Hematopoietic multipotent progenitor cell treated with erythropoietin and hydrocortisone succinate and interleukin-3 and kit ligand, for 4 days (in vitro differentiated cells): ENCODE results near the gene IFT52.
"Not testable (repeated sequence)": the region's sequence is repeated elsewhere in the genome, so short reads cannot be mapped to it uniquely, and the experiment has no call there.

Experiments used
- DNase-seq: peaks from one replicate; pipeline ENCODE4 v3.0.0-alpha.2; 2015

The IFT52 gene

GRCh38 chr20:43653966-43654365, 63.2 kb downstream of the IFT52 start:
- no peak for DNase-seq

GRCh38 chr20:43655176-43655575, 64.4 kb downstream of the IFT52 start:
- not testable (repeated sequence) for DNase-seq

GRCh38 chr20:43655937-43656336, 65.2 kb downstream of the IFT52 start:
- no peak for DNase-seq

- peak; percentile 48 for DNase-seq
Observed at GRCh38 chr20:43658069-43658722, 67.5 kb downstream of the IFT52 start.

- DNase-seq, result peak; percentile 40
Observed at GRCh38 chr20:43658723-43659419, 68.1 kb downstream of the IFT52 start.

DNA sequence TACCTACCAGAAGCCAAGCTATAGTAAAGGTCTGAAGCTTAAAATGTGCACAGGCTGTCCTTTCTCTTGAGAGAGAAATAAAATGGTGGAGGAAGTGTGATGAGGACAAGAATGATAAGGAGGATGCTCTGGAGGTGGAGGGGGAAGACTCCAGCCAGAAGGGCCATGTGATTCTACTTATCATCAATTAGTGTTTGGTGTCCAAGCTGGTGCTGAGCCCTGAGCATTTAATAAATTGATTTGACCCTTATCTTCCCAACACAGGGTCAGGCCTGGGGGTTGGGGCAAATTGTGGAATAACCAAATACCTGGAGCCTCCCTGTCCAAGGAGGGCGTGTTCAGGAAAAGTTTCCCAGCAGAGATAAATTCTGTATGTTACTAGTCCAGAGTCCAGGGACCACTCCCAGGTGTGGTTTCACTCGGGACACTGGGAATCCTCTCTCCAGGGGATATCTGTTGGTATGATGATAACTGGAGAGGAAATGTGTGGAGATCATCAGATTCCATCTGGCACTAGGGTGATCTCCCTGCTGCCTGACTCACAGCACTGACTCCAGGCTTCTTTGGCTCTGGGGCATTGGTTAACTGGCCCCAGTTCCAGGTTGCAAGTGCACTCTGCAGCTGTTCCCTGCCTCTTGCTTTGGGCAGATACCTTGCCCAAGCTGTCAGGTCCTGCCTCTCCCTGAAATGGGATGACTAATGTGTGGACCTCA, 72.4 kb downstream of the IFT52 start:
- peak; percentile 30 for DNase-seq

DNA sequence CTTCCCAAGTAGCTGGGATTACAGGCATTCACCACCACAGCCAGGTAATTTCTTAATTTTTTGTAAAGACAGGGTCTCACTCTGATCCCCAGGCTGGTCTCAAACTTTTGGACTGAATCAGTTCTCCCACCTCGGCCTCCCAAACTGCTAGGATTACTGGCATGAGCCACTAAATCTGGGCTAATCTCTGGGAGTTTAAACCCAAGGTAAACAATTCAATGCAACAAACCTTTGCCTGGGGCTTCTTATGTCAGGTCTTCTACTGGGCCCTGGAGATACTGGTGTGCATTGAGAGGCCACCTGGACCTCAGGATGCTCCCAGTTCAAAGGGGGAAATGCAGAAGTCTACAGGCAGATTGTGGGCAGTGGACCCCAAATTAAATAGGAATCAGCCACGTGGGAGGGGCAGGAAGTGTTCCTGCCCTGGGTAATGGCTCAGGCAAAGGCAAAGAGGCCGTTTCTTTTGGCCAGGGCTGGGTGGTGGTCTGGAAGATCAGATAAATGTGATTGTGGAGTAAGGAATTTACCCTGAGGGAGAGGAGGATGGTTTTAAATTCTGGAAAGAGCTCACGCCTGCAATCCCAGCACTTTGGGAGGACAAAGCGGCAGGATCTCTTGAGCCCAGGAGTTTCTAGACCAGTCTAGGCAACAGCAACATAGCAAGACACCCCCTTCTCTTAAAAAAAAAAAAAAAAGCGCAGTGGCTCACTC, 74.9 kb downstream of the IFT52 start:
- DNase-seq, result no peak

DNA sequence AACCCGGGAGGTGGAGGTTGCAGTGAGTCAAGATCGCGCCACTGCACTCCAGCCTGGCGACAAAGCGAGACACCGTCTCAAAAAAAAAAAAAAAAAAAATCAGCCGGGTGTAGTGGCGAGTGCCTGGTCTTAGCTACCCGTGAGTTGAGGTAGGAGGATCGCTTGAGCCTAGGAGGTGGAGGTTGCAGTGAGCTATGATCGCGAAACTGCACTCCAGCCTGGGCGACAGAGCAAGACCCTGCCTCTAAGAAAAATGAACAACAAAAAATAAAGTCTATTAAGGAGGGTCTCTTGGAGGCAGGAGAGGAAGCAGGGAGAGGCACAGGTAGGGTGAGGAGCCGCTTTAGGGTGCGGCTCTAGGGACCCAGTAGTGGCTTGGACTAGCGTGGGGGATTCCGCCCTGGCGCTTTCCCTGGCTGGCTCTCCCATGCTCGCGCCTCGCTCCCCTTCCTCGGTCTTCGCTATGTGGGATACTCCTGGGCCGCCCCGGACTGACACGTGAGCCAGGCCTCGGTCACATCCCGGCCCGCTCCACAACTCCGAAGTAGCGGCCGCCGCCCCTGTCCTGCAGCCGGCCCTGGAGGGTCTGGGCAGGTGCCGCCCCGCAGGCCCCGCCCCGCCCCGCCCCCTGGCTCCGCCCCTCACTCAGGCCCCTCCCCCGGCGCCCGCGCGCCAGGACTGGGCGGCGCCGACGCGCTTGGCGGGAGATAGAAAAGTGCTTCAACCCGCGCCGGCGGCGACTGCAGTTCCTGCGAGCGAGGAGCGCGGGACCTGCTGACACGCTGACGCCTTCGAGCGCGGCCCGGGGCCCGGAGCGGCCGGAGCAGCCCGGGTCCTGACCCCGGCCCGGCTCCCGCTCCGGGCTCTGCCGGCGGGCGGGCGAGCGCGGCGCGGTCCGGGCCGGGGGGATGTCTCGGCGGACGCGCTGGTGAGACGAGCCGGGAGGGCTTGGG, 75.9 kb downstream of the IFT52 start, which contains the start of gene MYBL2:
TSS of gene MYBL2 (plus strand) at position 739 of the 953 bp plus-strand sequence. CDS start at position 909, 170 bp downstream.
- peak; percentile 90 for DNase-seq

- peak; percentile 73 for DNase-seq
Observed at GRCh38 chr20:43667341-43668132, 76.8 kb downstream of the IFT52 start.

- DNase-seq, result no peak
Observed at GRCh38 chr20:43669332-43669731, 78.6 kb downstream of the IFT52 start.

DNA sequence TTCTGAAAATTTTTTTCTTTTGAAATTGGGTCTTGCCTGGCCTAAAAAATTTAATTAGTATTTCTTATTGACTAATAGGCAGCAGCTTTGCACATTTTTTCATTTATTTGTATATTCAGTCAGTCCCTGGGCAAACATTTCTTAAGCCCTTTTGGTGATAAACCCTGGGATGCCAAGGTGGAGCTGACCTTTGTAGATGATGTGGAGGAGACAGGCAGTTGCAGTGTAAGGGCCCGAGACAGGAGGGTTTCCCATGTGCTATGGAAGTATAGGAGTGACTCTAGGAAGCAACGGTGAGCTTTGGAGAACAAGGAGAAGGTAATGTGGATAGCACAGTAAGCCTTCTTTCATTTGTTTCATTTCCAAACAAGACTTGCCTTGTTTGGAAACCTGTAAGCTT, 79.7 kb downstream of the IFT52 start:
- DNase-seq, result no peak

- no peak for DNase-seq
Observed at GRCh38 chr20:43676368-43676767, 85.6 kb downstream of the IFT52 start.

GRCh38 chr20:43680981-43681380, 90.2 kb downstream of the IFT52 start:
- no peak for DNase-seq

GRCh38 chr20:43681468-43681942, 90.8 kb downstream of the IFT52 start:
- peak; percentile 46 for DNase-seq

DNA sequence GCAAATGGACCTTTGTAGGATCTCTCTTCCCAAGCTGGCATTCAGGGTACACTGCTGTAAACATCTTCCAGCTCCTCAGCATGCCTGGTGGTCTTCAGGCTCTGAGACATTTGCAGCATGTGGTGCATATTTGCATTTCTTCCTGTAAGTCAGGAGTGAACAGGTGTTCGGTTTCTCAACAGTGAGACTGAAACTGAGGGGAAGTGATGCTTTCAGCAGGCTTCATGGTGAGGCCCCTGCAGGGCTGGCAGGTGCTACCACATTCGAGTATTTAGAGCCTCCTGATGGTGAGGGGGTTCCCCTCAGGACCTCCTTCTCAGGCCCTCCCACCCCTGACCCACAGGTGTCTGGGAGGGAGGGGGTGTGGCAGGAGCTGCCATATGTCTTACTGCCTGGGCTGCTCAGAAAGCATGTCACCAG, 91.3 kb downstream of the IFT52 start:
- DNase-seq, result no peak

DNA sequence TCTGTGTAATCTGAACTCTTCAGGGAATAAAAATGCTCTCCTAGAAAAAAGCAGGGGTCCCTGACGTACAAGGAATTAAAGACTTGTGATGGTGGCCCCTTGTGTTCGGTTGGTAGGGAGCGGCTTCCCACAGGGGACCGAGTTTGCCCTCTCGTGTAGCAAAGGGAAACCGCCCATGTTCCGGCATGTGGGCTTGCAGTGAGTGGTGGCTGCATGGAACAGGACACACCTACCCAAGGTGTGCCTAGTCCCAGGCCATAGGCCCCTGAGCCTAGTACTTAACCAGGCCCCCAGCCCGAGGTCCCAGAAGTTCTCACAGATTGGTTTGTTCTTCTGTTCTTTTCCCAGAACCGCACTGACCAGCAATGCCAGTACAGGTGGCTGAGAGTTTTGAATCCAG, 91.7 kb downstream of the IFT52 start:
- no peak for DNase-seq

DNA sequence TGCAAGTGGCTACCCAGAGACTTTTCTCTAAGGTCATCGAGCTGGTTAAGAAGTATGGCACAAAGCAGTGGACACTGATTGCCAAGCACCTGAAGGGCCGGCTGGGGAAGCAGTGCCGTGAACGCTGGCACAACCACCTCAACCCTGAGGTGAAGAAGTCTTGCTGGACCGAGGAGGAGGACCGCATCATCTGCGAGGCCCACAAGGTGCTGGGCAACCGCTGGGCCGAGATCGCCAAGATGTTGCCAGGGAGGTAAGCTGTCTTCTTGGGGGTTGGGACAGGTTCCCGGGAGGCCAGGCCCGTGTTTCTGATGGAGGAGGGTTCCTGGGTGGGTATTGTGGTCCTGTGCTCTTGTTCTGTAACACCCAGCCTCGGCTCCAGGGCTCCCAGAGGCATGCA, 96.1 kb downstream of the IFT52 start:
- no peak for DNase-seq

DNA sequence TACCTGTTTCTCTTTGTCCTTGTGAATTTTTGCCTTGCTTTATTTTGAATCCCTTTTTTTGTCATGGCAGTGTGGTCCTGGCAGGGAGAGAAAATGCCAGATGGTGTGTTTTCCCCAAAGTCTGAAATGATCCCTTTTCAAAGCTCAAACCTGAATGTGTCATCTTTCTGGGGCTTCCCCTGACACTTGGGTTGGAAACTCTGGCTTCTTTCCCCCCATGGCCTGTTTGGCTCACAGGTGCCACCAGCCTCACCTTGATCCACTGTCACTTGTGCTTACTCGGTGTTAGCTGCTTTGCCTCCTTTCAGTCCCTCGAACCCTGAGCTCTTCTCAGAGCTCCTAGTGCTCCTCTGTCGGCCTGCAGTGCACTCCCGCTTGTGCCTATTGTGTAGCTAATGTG, 98.4 kb downstream of the IFT52 start:
- DNase-seq, result no peak

DNA sequence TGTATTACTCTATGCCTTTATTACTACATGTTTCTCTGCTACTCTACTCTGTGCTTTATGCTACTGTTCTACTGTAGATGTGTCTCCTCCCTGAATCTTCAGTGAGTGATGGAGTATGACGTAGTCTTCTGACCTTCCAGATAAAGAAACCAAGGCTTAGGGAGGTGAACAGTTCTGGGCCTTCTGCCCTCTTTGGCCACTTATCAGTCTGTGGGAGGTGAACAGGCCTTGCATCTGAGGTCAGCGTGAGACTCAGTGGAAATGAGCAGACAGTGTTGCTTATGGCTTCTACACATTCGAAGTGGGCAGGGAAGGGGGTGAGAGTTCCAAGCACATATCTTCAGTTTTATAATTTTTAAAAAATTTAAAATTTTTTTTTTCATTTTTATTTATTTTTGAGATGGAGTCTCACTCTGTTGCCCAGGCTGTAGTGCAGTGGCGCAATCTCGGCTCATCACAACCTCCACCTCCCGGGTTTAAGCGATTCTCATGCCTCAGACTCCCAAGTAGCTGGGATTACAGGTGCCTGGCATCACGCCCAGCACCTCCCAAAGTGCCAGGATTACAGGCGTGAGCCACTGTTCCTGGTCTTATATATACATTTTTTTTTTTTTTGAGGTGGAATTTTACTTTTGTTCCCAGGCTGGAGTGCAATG, 100.3 kb downstream of the IFT52 start:
- DNase-seq, result peak; percentile 65

- peak; percentile 83 for DNase-seq
Observed at GRCh38 chr20:43691928-43692524, 101.3 kb downstream of the IFT52 start.
